ENCODE data around the gene RAB29.

Gene RAB29

GRCh38 chr1:205766038-205766437, 9.2 kb downstream of the RAB29 start:
- no peak overlapping the region for H3K27ac ChIP-seq (ENCODE audit: low read length)
- no peaks in the 10 kb centered on the region for H3K9me3 ChIP-seq (ENCODE audit: control insufficient read depth in 2 of 2, low read length in 2 of 2)

DNA sequence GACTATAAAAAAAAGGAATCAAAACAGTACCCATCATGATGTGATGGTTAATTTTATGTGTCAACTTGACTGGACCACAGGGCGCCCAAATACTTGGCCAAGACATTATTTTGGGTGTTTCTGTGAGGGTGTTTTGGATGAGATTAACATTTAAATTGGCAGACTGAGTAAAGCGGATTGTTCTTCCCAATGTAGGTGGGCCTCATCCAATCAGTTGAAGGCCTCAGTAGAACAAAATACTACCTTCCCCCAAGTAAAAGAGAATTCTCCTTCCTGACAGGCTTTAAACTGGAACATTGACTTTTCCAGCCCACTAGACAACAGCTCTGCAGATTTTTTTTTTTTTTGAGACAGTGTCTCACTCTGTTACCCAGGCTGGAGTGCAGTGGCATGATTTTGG, 10.7 kb downstream of the RAB29 start:
- Histone ChIP-seq H3K27ac (ENCODE audit: low read length) (no peak overlapping the region), H3K4me3 (ENCODE audit: low read length in 2 of 2) (no peak overlapping the region), H3K9me3 (ENCODE audit: control insufficient read depth in 2 of 2, low read length in 2 of 2) (no peaks in the 10 kb centered on the region), H3K36me3 (ENCODE audit: control insufficient read depth in 2 of 2, insufficient read depth in 2 of 2, low read length in 2 of 2) (no peaks in the 10 kb centered on the region), H3K4me1 (ENCODE audit: control insufficient read depth, insufficient read depth, low read length) (peaks cover 2% of the 10 kb centered on the region), H3K27me3 (ENCODE audit: control insufficient read depth in 1 of 2, insufficient read depth in 2 of 2, low read length in 2 of 2) (no peaks in the 10 kb centered on the region), H3K9ac (ENCODE audit: low read length in 2 of 2) (no peak overlapping the region)

More at GRCh38 chr1:205766038-205766437, 9.2 kb downstream of the RAB29 start:
- H3K27me3 ChIP-seq (ENCODE audit: control insufficient read depth in 1 of 2, insufficient read depth in 2 of 2, low read length in 2 of 2): no peaks in the 10 kb centered on the region
- no peak overlapping the region for H3K4me3 ChIP-seq (ENCODE audit: low read length in 2 of 2)
- H3K4me1 ChIP-seq (ENCODE audit: control insufficient read depth, insufficient read depth, low read length): peaks cover 9% of the 10 kb centered on the region
- peaks cover 0 to 3% of the 10 kb centered on the region in 2 donors for H3K36me3 ChIP-seq (ENCODE audit: control insufficient read depth in 2 of 2, insufficient read depth in 2 of 2, low read length in 2 of 2)
- no peak overlapping the region for H3K9ac ChIP-seq (ENCODE audit: low read length in 2 of 2)

- no peaks in the 10 kb centered on the region for H3K9me3 ChIP-seq (ENCODE audit: control insufficient read depth in 2 of 2, low read length in 2 of 2)
- no peak overlapping the region for H3K9ac ChIP-seq (ENCODE audit: low read length in 2 of 2)
- H3K27me3 ChIP-seq (ENCODE audit: control insufficient read depth in 1 of 2, insufficient read depth in 2 of 2, low read length in 2 of 2): no peaks in the 10 kb centered on the region
- H3K36me3 ChIP-seq (ENCODE audit: control insufficient read depth in 2 of 2, insufficient read depth in 2 of 2, low read length in 2 of 2): no peaks in the 10 kb centered on the region
- H3K4me1 ChIP-seq (ENCODE audit: control insufficient read depth, insufficient read depth, low read length): no peaks in the 10 kb centered on the region
- H3K27ac ChIP-seq (ENCODE audit: low read length): no peak overlapping the region
- H3K4me3 ChIP-seq (ENCODE audit: low read length in 2 of 2): no peak overlapping the region
Measured at GRCh38 chr1:205763980-205764379, 11.3 kb downstream of the RAB29 start.

GRCh38 chr1:205760606-205761005, 14.7 kb downstream of the RAB29 start:
- no peak overlapping the region for H3K4me3 ChIP-seq (ENCODE audit: low read length in 2 of 2)
- no peaks in the 10 kb centered on the region for H3K9me3 ChIP-seq (ENCODE audit: control insufficient read depth in 2 of 2, low read length in 2 of 2)
- no peaks in the 10 kb centered on the region for H3K4me1 ChIP-seq (ENCODE audit: control insufficient read depth, insufficient read depth, low read length)
- H3K27ac ChIP-seq (ENCODE audit: low read length): no peak overlapping the region
- no peak overlapping the region for H3K9ac ChIP-seq (ENCODE audit: low read length in 2 of 2)
- no peaks in the 10 kb centered on the region for H3K27me3 ChIP-seq (ENCODE audit: control insufficient read depth in 1 of 2, insufficient read depth in 2 of 2, low read length in 2 of 2)
- no peaks in the 10 kb centered on the region for H3K36me3 ChIP-seq (ENCODE audit: control insufficient read depth in 2 of 2, insufficient read depth in 2 of 2, low read length in 2 of 2)

DNA sequence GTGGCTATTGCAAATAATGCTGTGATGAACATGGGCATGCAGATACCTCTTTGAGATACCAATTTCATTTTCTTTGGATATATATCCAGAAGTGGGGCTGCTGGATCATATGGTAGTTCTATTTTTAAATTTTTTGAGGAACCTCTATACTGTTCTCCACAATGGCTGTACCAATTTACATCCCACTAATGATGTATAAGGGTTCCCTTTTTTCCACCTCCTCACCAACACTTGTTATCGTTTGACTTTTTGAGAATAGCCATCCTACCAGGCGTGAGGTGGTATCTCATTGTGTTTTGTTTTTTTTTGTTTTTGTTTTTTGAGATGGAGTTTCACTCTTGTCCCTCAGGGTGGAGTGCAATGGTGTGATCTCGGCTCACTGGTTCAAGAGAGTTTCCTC, 18.7 kb downstream of the RAB29 start:
- no peak overlapping the region for H3K9ac ChIP-seq (ENCODE audit: low read length in 2 of 2)
- no peak overlapping the region for H3K4me3 ChIP-seq (ENCODE audit: low read length in 2 of 2)
- H3K4me1 ChIP-seq (ENCODE audit: control insufficient read depth, insufficient read depth, low read length): no peaks in the 10 kb centered on the region
- H3K9me3 ChIP-seq (ENCODE audit: control insufficient read depth in 2 of 2, low read length in 2 of 2): no peaks in the 10 kb centered on the region
- no peaks in the 10 kb centered on the region for H3K36me3 ChIP-seq (ENCODE audit: control insufficient read depth in 2 of 2, insufficient read depth in 2 of 2, low read length in 2 of 2)
- no peaks in the 10 kb centered on the region for H3K27me3 ChIP-seq (ENCODE audit: control insufficient read depth in 1 of 2, insufficient read depth in 2 of 2, low read length in 2 of 2)
- H3K27ac ChIP-seq (ENCODE audit: low read length): no peak overlapping the region

- Histone ChIP-seq H3K9ac (ENCODE audit: low read length in 2 of 2) (no peak overlapping the region), H3K9me3 (ENCODE audit: control insufficient read depth in 2 of 2, low read length in 2 of 2) (no peaks in the 10 kb centered on the region), H3K4me3 (ENCODE audit: low read length in 2 of 2) (no peak overlapping the region), H3K36me3 (ENCODE audit: control insufficient read depth in 2 of 2, insufficient read depth in 2 of 2, low read length in 2 of 2) (no peaks in the 10 kb centered on the region), H3K27me3 (ENCODE audit: control insufficient read depth in 1 of 2, insufficient read depth in 2 of 2, low read length in 2 of 2) (no peaks in the 10 kb centered on the region), H3K4me1 (ENCODE audit: control insufficient read depth, insufficient read depth, low read length) (peaks cover 5% of the 10 kb centered on the region), H3K27ac (ENCODE audit: low read length) (no peak overlapping the region)
Measured at GRCh38 chr1:205754857-205755256, 20.4 kb downstream of the RAB29 start.

- no peaks in the 10 kb centered on the region for H3K27me3 ChIP-seq (ENCODE audit: control insufficient read depth in 1 of 2, insufficient read depth in 2 of 2, low read length in 2 of 2)
- peak overlapping the region in 1 of 2 donors; percentile 61 for H3K9ac ChIP-seq (ENCODE audit: low read length in 2 of 2)
- H3K4me1 ChIP-seq (ENCODE audit: control insufficient read depth, insufficient read depth, low read length): peaks cover 13% of the 10 kb centered on the region
- no peaks in the 10 kb centered on the region for H3K9me3 ChIP-seq (ENCODE audit: control insufficient read depth in 2 of 2, low read length in 2 of 2)
- H3K36me3 ChIP-seq (ENCODE audit: control insufficient read depth in 2 of 2, insufficient read depth in 2 of 2, low read length in 2 of 2): no peaks in the 10 kb centered on the region
- H3K4me3 ChIP-seq (ENCODE audit: low read length in 2 of 2): peak overlapping the region; percentile 58 to 87
- H3K27ac ChIP-seq (ENCODE audit: low read length): no peak overlapping the region
Measured at GRCh38 chr1:205751036-205751651, 24.1 kb downstream of the RAB29 start.

- Histone ChIP-seq H3K27me3 (ENCODE audit: control insufficient read depth in 1 of 2, insufficient read depth in 2 of 2, low read length in 2 of 2) (no peaks in the 10 kb centered on the region), H3K4me3 (ENCODE audit: low read length in 2 of 2) (peak within 1 kb of the TSS; percentile 87 to 89), H3K27ac (ENCODE audit: low read length) (peak within 1 kb of the TSS; percentile 95), H3K36me3 (ENCODE audit: control insufficient read depth in 2 of 2, insufficient read depth in 2 of 2, low read length in 2 of 2) (no peaks in the 10 kb centered on the region), H3K9me3 (ENCODE audit: control insufficient read depth in 2 of 2, low read length in 2 of 2) (no peaks in the 10 kb centered on the region), H3K4me1 (ENCODE audit: control insufficient read depth, insufficient read depth, low read length) (peaks cover 13% of the 10 kb centered on the region), H3K9ac (ENCODE audit: low read length in 2 of 2) (peak within 1 kb of the TSS; percentile 92 to 97)
Measured at GRCh38 chr1:205750138-205751035, 24.9 kb downstream of the RAB29 start, which contains the start of gene NUCKS1. Gene NUCKS1 (minus strand): TSS chr1:205750182. CDS start chr1:205749973, 209 bp downstream.

DNA sequence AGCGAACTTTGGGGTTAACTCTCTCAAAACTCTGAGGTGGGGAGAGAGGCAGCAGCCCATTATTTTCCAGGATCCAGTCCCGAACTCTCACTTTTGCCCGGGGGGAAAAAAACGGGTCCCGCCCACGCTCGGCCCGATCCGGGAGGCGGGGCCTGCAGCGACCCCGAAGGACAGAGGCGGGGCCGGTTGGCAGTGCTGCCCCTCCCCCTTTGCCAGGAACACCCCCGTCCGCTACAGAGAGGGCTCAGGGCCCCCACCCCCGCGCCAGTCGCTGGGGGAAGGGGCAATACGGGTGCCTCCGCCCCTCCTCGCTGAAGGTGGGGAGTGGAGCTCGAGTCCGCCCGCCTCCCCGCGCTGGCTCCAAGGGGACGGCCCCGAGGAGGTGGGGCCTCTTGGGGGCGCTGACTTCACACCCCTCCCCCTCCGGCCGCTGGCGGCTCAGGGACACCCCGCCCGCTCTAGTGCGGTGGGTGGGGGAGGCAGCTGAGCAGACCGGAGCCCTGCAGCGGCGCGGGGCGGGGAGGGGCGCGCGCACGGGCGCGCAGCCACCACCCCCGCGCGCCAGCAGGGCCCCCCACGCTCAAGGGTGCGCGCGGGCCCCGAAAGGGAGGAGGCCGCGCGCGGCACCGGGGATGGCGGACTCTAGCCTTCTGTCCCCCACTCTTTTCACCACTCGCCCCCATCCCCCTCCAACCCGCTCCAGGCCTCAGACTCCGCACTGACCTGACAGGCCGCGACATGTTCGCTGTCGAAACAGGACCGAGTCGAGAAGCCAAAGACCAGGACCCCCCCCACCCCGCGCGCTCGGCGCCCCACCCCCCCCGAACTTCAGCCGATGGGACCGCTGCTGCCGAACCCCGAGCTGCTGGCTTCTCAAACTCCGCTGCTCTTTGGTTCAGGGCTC, 25.8 kb downstream of the RAB29 start:
- Histone ChIP-seq H3K4me1 (ENCODE audit: control insufficient read depth, insufficient read depth, low read length) (peaks cover 13% of the 10 kb centered on the region), H3K27ac (ENCODE audit: low read length) (peak overlapping the region; percentile 95), H3K36me3 (ENCODE audit: control insufficient read depth in 2 of 2, insufficient read depth in 2 of 2, low read length in 2 of 2) (no peaks in the 10 kb centered on the region), H3K4me3 (ENCODE audit: low read length in 2 of 2) (peak overlapping the region; percentile 87 to 89), H3K9me3 (ENCODE audit: control insufficient read depth in 2 of 2, low read length in 2 of 2) (no peaks in the 10 kb centered on the region), H3K27me3 (ENCODE audit: control insufficient read depth in 1 of 2, insufficient read depth in 2 of 2, low read length in 2 of 2) (no peaks in the 10 kb centered on the region), H3K9ac (ENCODE audit: low read length in 2 of 2) (peak overlapping the region; percentile 88 to 92)

Data from stomach smooth muscle (tissue), 2 donors.